H9 (cell line): ENCODE results near the gene ANO9. TPM values are rescaled to one million over a fixed set of nuclear protein-coding genes. Genes with fewer than 3 reads are reported as not detected.

Source experiments
- DNase-seq: peaks from one replicate; pipeline ENCODE4 v3.0.0-alpha.2; 2017
- H2AFZ ChIP-seq: one replicate; pipeline ENCODE4 v1.6.1; 2013; ENCODE audit warnings: mild to moderate bottlenecking, low read length, control low read depth, moderate library complexity
- H2AK5ac ChIP-seq: 2 replicates; pipeline ENCODE4 v1.6.1; 2013; ENCODE audit warnings: low read length, control low read depth, mixed read lengths; ENCODE audit not compliant: insufficient read length
- H2BK120ac ChIP-seq: one replicate; pipeline ENCODE4 v1.6.1; 2013; ENCODE audit warnings: low read depth, mild to moderate bottlenecking, low read length, control low read depth, inconsistent platforms; ENCODE audit not compliant: poor library complexity, severe bottlenecking
- H2BK12ac ChIP-seq: 2 replicates; pipeline ENCODE4 v1.6.1; 2013; ENCODE audit warnings: low read length, control low read depth, mixed read lengths, low read depth; ENCODE audit not compliant: insufficient read length
- H2BK15ac ChIP-seq: 2 replicates; pipeline ENCODE4 v1.6.1; 2013; ENCODE audit warnings: low read depth, low read length, control low read depth
- H2BK20ac ChIP-seq: one replicate; pipeline ENCODE4 v1.6.1; 2013; ENCODE audit warnings: low read depth, mild to moderate bottlenecking, low read length, control low read depth, inconsistent platforms; ENCODE audit not compliant: poor library complexity, severe bottlenecking
- H2BK5ac ChIP-seq: 2 replicates; pipeline ENCODE4 v1.6.1; 2013; ENCODE audit warnings: low read length, control low read depth, mixed read lengths; ENCODE audit not compliant: insufficient read length
- H3K14ac ChIP-seq: 2 replicates; pipeline ENCODE4 v1.6.1; 2013; ENCODE audit warnings: low read length, control low read depth; ENCODE audit not compliant: insufficient read depth
- H3K18ac ChIP-seq: 2 replicates; pipeline ENCODE4 v1.6.1; 2013; ENCODE audit warnings: low read depth, mild to moderate bottlenecking, mixed read lengths, low read length, control low read depth; ENCODE audit not compliant: insufficient read length
- H3K23ac ChIP-seq: 2 replicates; pipeline ENCODE4 v1.6.1; 2013; ENCODE audit warnings: low read length, control low read depth, mixed read lengths, low read depth; ENCODE audit not compliant: insufficient read length
- H3K23me2 ChIP-seq: 2 replicates; pipeline ENCODE4 v1.6.1; 2013; ENCODE audit warnings: low read depth, mild to moderate bottlenecking, mixed read lengths, low read length, control low read depth; ENCODE audit not compliant: insufficient read length, poor library complexity, severe bottlenecking
- H3K27ac ChIP-seq: 2 replicates; pipeline ENCODE4 v1.5.1; 2013; ENCODE audit warnings: low read length, control low read depth, mixed read lengths, low read depth; ENCODE audit not compliant: insufficient read length
- H3K27me3 ChIP-seq: 2 replicates; pipeline ENCODE4 v1.6.1; 2013; ENCODE audit warnings: low read length, control low read depth, inconsistent platforms; ENCODE audit not compliant: insufficient read depth
- H3K4ac ChIP-seq: 2 replicates; pipeline ENCODE4 v1.6.1; 2013; ENCODE audit warnings: low read depth, mild to moderate bottlenecking, control low read depth, inconsistent platforms, low read length, moderate library complexity
- H3K4me1 ChIP-seq: 2 replicates; pipeline ENCODE4 v1.6.1; 2013; ENCODE audit warnings: low read length, control low read depth, inconsistent platforms; ENCODE audit not compliant: insufficient read depth
- H3K4me2 ChIP-seq: 2 replicates; pipeline ENCODE4 v1.6.1; 2013; ENCODE audit warnings: low read length, control low read depth, mixed read lengths; ENCODE audit not compliant: insufficient read length, insufficient read depth
- H3K56ac ChIP-seq: 2 replicates; pipeline ENCODE4 v1.6.1; 2013; ENCODE audit warnings: low read depth, mild to moderate bottlenecking, mixed read lengths, low read length, control low read depth; ENCODE audit not compliant: insufficient read length
- H3K79me1 ChIP-seq: 2 replicates; pipeline ENCODE4 v1.6.1; 2013; ENCODE audit warnings: low read depth, mild to moderate bottlenecking, moderate library complexity, low read length, control low read depth, inconsistent platforms; ENCODE audit not compliant: insufficient read depth, poor library complexity, severe bottlenecking
- H3K79me2 ChIP-seq: 2 replicates; pipeline ENCODE4 v1.6.1; 2013; ENCODE audit warnings: low read length, control low read depth, inconsistent platforms; ENCODE audit not compliant: insufficient read depth
- H3K9ac ChIP-seq: 2 replicates; pipeline ENCODE4 v1.6.1; 2013; ENCODE audit warnings: low read length, control low read depth, mixed read lengths; ENCODE audit not compliant: insufficient read length; ENCODE audit errors: extremely low read depth
- H3K9me3 ChIP-seq: one replicate; pipeline ENCODE4 v1.6.1; 2013; ENCODE audit warnings: low read depth, low read length, inconsistent platforms; ENCODE audit not compliant: control insufficient read depth
- H3T11ph ChIP-seq: one replicate; pipeline ENCODE4 v1.6.1; 2013; ENCODE audit warnings: mild to moderate bottlenecking, low read length, control low read depth, inconsistent platforms
- H4K20me1 ChIP-seq: one replicate; pipeline ENCODE4 v1.6.1; 2013; ENCODE audit not compliant: control insufficient read depth, insufficient read length, insufficient read depth
- H4K5ac ChIP-seq: 2 replicates; pipeline ENCODE4 v1.6.1; 2013; ENCODE audit warnings: low read depth, mild to moderate bottlenecking, mixed read lengths, low read length, control low read depth; ENCODE audit not compliant: insufficient read length
- H4K8ac ChIP-seq: replicated peaks from 2 replicates; pipeline ENCODE4 v1.6.1; 2013; ENCODE audit warnings: low read length, control low read depth, mixed read lengths, low read depth; ENCODE audit not compliant: insufficient read length
- H4K91ac ChIP-seq: 2 replicates; pipeline ENCODE4 v1.6.1; 2013; ENCODE audit warnings: low read depth, mild to moderate bottlenecking, moderate library complexity, mixed read lengths, low read length, control low read depth; ENCODE audit not compliant: insufficient read length
- H3K27ac Mint-ChIP-seq, 3 experiments: 2 replicates in 2 of 3; 3 replicates in 1 of 3; pipeline ENCODE4 v1.8.0; 2020 to 2021; ENCODE audit warnings: mixed read lengths in 3 of 3, mild to moderate bottlenecking in 1 of 3, moderate library complexity in 1 of 3
- H3K27me3 Mint-ChIP-seq: 2 replicates; pipeline ENCODE4 v1.8.0; 2021; ENCODE audit warnings: low read depth, mild to moderate bottlenecking, moderate library complexity, mixed read lengths
- H3K36me3 Mint-ChIP-seq, 3 experiments: 2 replicates in 2 of 3; 3 replicates in 1 of 3; pipeline ENCODE4 v1.8.0; 2020 to 2021; ENCODE audit warnings: low read depth in 3 of 3, mixed read lengths in 3 of 3; ENCODE audit not compliant: insufficient read depth in 1 of 3
- H3K4me1 Mint-ChIP-seq, 2 experiments: 2 replicates each; pipeline ENCODE4 v1.8.0; 2020; ENCODE audit warnings: mixed read lengths in 2 of 2
- H3K4me3 Mint-ChIP-seq, 2 experiments: 2 replicates in 1 of 2; 3 replicates in 1 of 2; pipeline ENCODE4 v1.8.0; 2020 to 2021; ENCODE audit warnings: mild to moderate bottlenecking in 2 of 2, mixed read lengths in 2 of 2, moderate library complexity in 1 of 2
- H3K9me3 Mint-ChIP-seq, 2 experiments: 2 replicates in 1 of 2; 3 replicates in 1 of 2; pipeline ENCODE4 v1.8.0; 2020; ENCODE audit warnings: mild to moderate bottlenecking in 2 of 2, mixed read lengths in 2 of 2, moderate library complexity in 1 of 2
- WGBS: extraction: QIAGEN DNeasy Blood & Tissue Kit; methylation state at CpG from one replicate; pipeline ENCODE4 v1.1.7; 2013; ENCODE audit warnings: missing lambda C conversion rate, low lambda C conversion rate, mixed read lengths; ENCODE audit not compliant: insufficient read length; ENCODE audit errors: extremely low coverage; 5-methylcytosine and 5-hydroxymethylcytosine counted together
- total RNA-seq: library from RNA; stranded (reverse); gene quantifications from 2 replicates; pipeline ENCODE4 v1.2.1, GENCODE V29; 2021
- TF ChIP-seq, protein P1 (sequence below): fragments of 200-600 bp; sonication (generic); conservative IDR thresholded peaks from 3 replicates; pipeline ENCODE4 v1.8.0; 2021; ENCODE audit warnings: antibody characterized with exemption, mild to moderate bottlenecking

Gene ANO9
- total RNA-seq, 1 experiment from 2014 or later: 13.1 TPM

DNA sequence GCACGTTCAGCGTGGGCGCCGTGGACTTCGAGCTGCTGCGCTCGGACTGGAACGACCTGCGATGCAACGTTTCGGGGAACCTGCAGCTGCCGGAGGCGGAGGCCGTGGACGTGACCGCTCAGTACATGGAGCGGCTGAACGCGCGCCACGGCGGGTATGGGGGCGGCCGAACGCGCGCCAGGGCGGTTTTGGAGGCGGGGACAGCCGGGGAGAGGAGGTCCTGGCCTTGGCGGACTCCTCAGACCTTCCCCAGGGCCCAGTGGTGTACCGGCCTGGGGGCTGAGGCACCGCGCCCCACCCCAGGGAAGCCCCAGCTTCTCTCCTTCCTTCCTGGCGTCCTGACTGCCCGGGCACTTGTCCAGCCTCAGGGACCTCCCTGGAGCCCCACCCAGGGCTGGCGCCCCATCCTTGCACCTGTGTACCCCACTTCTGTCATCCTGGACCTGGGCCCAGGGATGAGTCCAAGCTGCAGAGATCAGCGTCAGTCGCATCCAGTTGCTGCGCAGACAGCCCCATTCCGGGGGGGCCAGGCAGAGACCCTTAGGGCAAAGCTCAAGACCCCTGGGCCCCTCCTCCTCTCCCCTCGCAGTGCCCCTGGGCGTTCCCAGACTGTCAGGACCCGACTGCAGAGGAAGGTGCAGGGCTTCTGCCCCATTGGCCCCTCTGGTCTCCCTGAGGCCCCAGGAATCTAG, 64.5 kb downstream of the ANO9 start:
- H3K4me3 Mint-ChIP-seq: no peak overlapping the region

More for the DNA sequence above, 64.5 kb downstream of the ANO9 start:
- Histone ChIP-seq H3K4me2 (no peak overlapping the region), H4K8ac (no peak overlapping the region), H3K27ac (no peak overlapping the region), H3K23me2 (no peaks in the 10 kb centered on the region), H2BK15ac (no peak overlapping the region), H3K18ac (no peak overlapping the region), H4K5ac (no peak overlapping the region), H2BK12ac (no peak overlapping the region), H2AK5ac (no peak overlapping the region), H3K9me3 (no peaks in the 10 kb centered on the region), H3K4ac (no peak overlapping the region), H4K91ac (no peak overlapping the region), H3K14ac (no peak overlapping the region), H2BK20ac (no peak overlapping the region), H2BK5ac (no peak overlapping the region), H3K23ac (no peak overlapping the region), H3K79me2 (no peaks in the 10 kb centered on the region), H2AFZ (no peak overlapping the region), H2BK120ac (no peak overlapping the region), H3K4me1 (no peaks in the 10 kb centered on the region), H3K79me1 (no peaks in the 10 kb centered on the region), H3T11ph (no peak overlapping the region), H4K20me1 (no peaks in the 10 kb centered on the region), H3K27me3 (no peaks in the 10 kb centered on the region), H3K56ac (no peak overlapping the region), H3K9ac (no peak overlapping the region)
- Mint-ChIP-seq H3K4me1 (peaks cover 0 to 3% of the 10 kb centered on the region in 2 experiments; a peak in 1 of 4 replicates), H3K36me3 (peaks cover 37 to 61% (median 52%) of the 10 kb centered on the region in 3 experiments), H3K27me3 (no peaks in the 10 kb centered on the region), H3K9me3 (no peaks in the 10 kb centered on the region; a peak in 2 of 5 replicates), H3K27ac (0 out of 7 replicates have a peak overlapping the region, but pooled peaks of 1 of the 3 experiments have one; percentile 23)
- no peak for DNase-seq
- no CpG with 5 or more reads among the region's 44 CpGs for WGBS
- TF ChIP-seq, protein P1, sequence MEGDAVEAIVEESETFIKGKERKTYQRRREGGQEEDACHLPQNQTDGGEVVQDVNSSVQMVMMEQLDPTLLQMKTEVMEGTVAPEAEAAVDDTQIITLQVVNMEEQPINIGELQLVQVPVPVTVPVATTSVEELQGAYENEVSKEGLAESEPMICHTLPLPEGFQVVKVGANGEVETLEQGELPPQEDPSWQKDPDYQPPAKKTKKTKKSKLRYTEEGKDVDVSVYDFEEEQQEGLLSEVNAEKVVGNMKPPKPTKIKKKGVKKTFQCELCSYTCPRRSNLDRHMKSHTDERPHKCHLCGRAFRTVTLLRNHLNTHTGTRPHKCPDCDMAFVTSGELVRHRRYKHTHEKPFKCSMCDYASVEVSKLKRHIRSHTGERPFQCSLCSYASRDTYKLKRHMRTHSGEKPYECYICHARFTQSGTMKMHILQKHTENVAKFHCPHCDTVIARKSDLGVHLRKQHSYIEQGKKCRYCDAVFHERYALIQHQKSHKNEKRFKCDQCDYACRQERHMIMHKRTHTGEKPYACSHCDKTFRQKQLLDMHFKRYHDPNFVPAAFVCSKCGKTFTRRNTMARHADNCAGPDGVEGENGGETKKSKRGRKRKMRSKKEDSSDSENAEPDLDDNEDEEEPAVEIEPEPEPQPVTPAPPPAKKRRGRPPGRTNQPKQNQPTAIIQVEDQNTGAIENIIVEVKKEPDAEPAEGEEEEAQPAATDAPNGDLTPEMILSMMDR: no peak
